ENCODE measurements around the gene CDH24. TPM values are rescaled to one million over a fixed set of nuclear protein-coding genes. Genes with fewer than 3 reads are reported as not detected.
"Not testable (repeated sequence)": the region's sequence is repeated elsewhere in the genome, so short reads cannot be mapped to it uniquely, and the experiment has no call there.

CDH24 gene
- total RNA-seq, 1 experiment from 2014 or later: 5.0 TPM

DNA sequence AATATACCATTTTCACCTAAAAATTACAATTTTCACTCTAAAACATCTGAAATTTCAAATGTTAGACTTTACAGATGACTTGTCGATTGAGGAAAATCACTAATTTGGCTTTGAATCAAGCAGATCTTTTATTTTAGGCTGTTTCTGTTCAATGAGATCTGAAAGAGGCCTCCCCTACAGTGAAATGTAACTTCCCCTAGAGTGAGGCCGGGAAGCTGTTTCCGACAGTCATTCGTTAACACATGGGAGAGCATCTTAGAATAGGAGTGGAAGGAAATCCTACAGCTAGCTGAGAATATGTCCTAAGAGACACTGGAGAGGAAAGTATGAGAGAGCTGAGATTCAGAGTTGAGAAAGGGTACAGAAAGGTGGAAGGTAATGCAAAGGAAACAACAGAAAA lies 41.7 kb downstream of the CDH24 start:
- no TSS peak for BruUV-seq (replicated peaks)
- intact Hi-C loops (cut with micrococcal nuclease; ENCODE audit: unreplicated experiment): no loop called here
- Mint-ChIP-seq H3K9me3 (ENCODE audit: low read depth, unreplicated experiment) (no peaks in the 10 kb centered on the region), H3K27me3 (ENCODE audit: unreplicated experiment) (no peaks in the 10 kb centered on the region), H3K4me1 (ENCODE audit: low read depth, unreplicated experiment) (no peaks in the 10 kb centered on the region), H3K27ac (ENCODE audit: unreplicated experiment) (no peak overlapping the region), H3K4me3 (ENCODE audit: low read depth, unreplicated experiment) (no peak overlapping the region), H3K36me3 (ENCODE audit: insufficient read depth, unreplicated experiment) (peaks cover 5% of the 10 kb centered on the region)
- CTCF ChIA-PET: interaction anchor here (0.8 kb wide), 1 partner anchor 9 kb away, joined by 3 read pairs; no protein-coding TSS in a partner anchor
- DNase-seq: no peak
- TF ChIP-seq CTCF (IDR thresholded peaks at IDR 0.05; ENCODE audit: unreplicated experiment): no peak

- BruUV-seq (replicated peaks); CTCF ChIA-PET; DNase-seq; H3K4me1 Mint-ChIP-seq (ENCODE audit: low read depth, unreplicated experiment); H3K27ac Mint-ChIP-seq (ENCODE audit: unreplicated experiment); H3K9me3 Mint-ChIP-seq (ENCODE audit: low read depth, unreplicated experiment); H3K27me3 Mint-ChIP-seq (ENCODE audit: unreplicated experiment); H3K4me3 Mint-ChIP-seq (ENCODE audit: low read depth, unreplicated experiment); intact Hi-C loops (cut with micrococcal nuclease; ENCODE audit: unreplicated experiment): not testable (repeated sequence)
- peaks cover 16% of the 10 kb centered on the region for H3K36me3 Mint-ChIP-seq (ENCODE audit: insufficient read depth, unreplicated experiment)
These were observed 43.6 kb downstream of the CDH24 start for GRCh38 chr14:23013749-23014054.

DNA sequence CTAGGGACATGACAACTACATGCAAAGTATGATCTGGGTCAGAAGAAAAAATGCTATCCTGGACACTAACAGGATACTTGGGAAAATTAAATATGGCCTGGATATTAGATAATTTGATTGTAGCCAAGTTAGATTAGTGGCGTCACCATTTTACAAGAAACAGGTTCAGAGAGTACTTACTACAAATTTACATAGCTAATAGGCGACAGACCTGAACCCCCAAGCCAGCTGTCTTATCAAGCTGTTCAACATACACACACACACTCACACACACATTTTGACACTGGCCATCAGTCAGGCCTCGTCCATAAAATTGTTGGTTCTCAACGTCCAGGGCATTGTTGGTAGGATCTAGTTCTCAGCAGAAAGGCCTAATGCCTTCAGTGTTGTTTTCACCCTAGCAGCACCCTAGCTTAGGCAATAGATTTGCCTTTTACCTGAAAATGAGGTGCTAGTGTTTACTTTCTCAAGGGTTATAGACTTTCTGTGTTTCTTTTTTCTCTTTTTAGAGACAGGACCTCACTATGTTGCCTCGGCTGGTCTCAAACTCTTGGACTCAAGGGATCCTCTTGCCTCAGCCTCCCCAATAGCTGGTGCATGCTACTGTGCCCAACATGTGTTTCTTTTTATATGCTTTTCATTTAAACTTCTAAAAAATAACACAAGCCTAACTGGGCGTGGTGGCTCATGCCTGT lies 44.1 kb downstream of the CDH24 start:
- Mint-ChIP-seq H3K9me3 (ENCODE audit: low read depth, unreplicated experiment) (no peaks in the 10 kb centered on the region), H3K4me1 (ENCODE audit: low read depth, unreplicated experiment) (peaks cover 8% of the 10 kb centered on the region), H3K27me3 (ENCODE audit: unreplicated experiment) (no peaks in the 10 kb centered on the region), H3K4me3 (ENCODE audit: low read depth, unreplicated experiment) (no peak overlapping the region), H3K27ac (ENCODE audit: unreplicated experiment) (no peak overlapping the region), H3K36me3 (ENCODE audit: insufficient read depth, unreplicated experiment) (peaks cover 16% of the 10 kb centered on the region)
- CTCF ChIA-PET: no interaction called here
- no peak for DNase-seq
- TF ChIP-seq CTCF (IDR thresholded peaks at IDR 0.05; ENCODE audit: unreplicated experiment): no peak
- BruUV-seq (replicated peaks): no TSS peak
- intact Hi-C loops (cut with micrococcal nuclease; ENCODE audit: unreplicated experiment): no loop called here

GRCh38 chr14:23009939-23010726 lies 47.2 kb downstream of the CDH24 start, which contains the start of gene C14orf93:
Gene C14orf93, minus strand, starts transcription at chr14:23010143. Its CDS starts 11,120 bp downstream, at chr14:22999023.
- CTCF ChIA-PET: interaction anchor here (1.0 kb wide), 1 partner anchor 15 kb away, joined by 3 read pairs; no protein-coding TSS in a partner anchor

More at GRCh38 chr14:23009939-23010726, 47.2 kb downstream of the CDH24 start, which contains the start of gene C14orf93:
- no peaks in the 10 kb centered on the region for H3K9me3 Mint-ChIP-seq (ENCODE audit: low read depth, unreplicated experiment)
- intact Hi-C loops (cut with micrococcal nuclease; ENCODE audit: unreplicated experiment): no loop called here
- no TSS peak for BruUV-seq (replicated peaks)
- H3K27ac Mint-ChIP-seq (ENCODE audit: unreplicated experiment): peak within 1 kb of the TSS; percentile 94
- H3K27me3 Mint-ChIP-seq (ENCODE audit: unreplicated experiment): no peaks in the 10 kb centered on the region
- peaks cover 29% of the 10 kb centered on the region for H3K36me3 Mint-ChIP-seq (ENCODE audit: insufficient read depth, unreplicated experiment)
- no peak for TF ChIP-seq CTCF (IDR thresholded peaks at IDR 0.05; ENCODE audit: unreplicated experiment)
- peak within 1 kb of the TSS; percentile 79 for H3K4me3 Mint-ChIP-seq (ENCODE audit: low read depth, unreplicated experiment)
- DNase-seq: peak; percentile 87
- peaks cover 12% of the 10 kb centered on the region for H3K4me1 Mint-ChIP-seq (ENCODE audit: low read depth, unreplicated experiment)
